Renal cortical epithelial cell (primary cell): ENCODE results near the gene NKX2-1. TPM values are rescaled to one million over a fixed set of nuclear protein-coding genes. Genes with fewer than 3 reads are reported as not detected.
"Not testable (repeated sequence)": the region's sequence is repeated elsewhere in the genome, so short reads cannot be mapped to it uniquely, and the experiment has no call there.

Experiments used
- DNase-seq: peaks from one replicate; pipeline ENCODE4 v3.0.0-alpha.2; 2011; ENCODE audit warnings: low read depth
- total RNA-seq: library from RNA; depleted of rRNA; stranded (reverse); fragments of >200 nt; gene quantifications from 2 replicates; pipeline ENCODE4 v1.2.3, GENCODE V29; 2014

NKX2-1 gene
- total RNA-seq, 1 donor from 2014 or later: not detected

DNA sequence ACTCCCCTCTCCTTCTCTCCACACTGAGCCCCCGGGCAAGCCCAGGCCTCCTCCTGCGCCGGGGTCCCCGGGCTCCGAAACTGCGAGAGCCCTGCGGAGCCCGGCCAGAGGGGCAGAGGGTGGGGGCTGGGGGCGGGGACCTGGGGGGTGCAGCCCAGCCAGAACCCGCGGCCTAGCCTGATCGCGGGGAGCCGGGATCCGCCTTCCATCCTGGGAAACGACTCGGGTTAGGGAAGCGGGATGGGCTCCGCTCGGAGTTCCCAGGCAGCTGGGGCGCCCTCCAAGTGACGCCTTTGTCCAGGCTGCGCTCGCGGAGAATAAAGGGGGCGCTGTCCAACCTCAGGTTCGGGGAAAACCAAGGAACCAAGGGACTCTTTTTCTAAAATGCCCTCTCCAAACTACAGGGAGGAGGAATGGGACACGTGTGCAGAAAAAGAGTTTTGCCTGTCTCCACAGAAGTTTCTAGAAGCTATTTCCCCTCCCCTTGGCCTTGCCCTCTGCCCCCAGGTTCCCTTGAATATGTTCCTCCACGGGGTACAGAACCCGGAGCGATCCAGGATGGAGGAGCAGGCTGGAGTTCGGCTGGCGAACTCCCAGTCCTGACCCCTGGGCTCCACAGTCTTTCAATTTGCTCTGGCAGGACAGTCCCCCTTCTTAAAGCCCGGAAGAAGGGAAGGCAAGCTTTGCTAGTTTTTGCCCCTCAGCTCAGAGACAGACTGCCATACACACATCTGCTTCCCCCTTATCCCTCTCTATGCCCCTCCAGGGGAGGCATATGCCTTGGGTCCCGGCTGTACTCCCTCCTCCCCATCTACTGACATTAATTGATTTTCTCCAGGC is 13.9 kb downstream of the NKX2-1 start:
- DNase-seq: no peak

DNA sequence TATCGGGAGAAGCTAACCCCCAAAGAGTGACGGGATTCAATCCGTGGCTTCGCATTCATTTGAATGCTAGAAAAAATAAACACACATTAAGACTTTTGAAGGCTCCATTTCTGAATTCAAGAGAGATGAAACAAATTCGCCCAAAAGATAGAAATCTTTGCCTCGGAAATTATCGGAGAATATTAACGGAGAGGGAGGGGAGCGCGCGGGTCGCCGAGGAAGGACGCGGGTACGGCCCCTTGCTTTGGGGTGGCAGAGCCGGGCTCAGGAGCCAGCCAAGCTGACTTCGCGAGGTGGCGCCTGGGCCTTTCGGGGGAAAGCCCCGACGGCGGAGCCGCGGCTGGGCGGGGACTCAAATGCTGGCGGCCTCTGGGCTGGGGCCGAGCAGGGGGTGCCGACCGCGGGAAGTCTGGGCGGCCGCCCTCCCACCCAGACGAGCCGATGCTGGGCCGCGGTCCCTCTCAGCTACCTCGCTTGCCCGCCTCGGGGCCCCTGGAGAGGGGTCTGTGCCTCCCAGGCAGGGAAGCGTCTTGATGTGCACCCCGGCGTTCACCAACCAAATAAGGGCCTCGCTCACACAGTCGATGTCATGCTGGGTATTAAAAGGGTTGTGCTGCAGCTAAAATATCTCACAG is 14.7 kb downstream of the NKX2-1 start:
- no peak for DNase-seq

DNA sequence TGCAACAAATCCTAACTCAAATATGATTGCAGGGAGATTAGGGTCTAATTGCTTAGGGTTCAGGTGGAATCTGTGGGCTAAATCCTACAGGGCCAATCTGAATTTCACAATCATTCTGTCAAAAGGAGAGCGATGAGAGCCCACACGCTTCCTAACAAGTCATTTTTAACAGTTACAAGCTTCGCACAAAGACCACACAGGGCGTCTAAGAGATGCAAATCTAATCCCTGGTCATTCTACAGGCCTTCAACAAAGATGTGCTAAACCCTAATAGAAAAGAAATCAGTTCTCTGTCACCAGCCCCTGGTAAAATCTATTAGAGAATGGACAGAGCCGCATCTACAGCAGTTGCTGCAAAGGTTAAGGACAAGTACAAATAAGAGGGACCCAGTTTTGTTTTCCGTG is 15.3 kb downstream of the NKX2-1 start:
- DNase-seq: no peak

DNA sequence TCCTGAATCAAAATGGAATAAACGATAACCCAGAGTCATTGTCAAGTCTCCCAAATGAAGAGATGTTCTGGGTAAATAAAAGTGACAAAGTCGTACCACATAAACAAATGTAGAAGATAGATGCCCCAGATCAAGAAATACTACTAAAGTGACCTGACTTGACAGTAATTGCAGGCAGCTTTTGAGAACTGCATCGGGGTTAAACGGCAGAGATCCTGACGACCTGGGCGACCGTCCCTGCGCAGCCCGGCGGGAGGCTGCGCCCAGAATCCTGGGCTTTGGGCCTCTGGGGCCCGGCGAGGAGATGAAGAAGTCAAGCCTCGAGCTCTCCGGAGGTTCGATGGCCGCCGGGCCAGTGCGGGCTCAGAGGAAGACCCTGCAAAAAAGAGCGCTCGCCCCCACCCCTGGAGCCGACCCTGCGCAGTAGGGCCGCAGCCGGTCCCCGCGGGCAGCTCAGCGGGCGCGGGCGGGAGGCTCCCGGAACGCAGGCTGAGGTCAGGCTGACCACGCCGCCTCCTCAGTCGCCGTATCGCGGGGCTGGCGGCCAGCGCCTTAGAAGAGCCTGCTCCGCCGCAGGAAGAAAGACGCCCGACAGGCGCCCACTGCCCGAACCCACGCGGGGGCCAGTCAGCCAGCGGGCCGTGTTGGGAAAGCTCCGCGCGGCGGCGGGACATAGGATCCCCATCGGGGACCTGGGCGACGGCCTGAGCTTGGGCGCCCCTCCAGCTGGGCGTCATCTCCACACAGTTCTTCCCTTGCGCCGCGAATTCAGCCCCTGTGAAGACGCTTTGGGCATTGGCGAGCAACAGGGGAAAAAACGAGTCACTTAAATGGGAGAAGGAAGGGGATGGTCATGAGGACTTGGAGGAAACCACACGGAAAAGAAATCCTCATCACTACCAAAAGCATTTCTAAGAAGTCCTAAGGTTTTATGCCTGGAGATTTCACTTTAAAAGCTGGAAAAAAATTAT is 16.0 kb downstream of the NKX2-1 start:
- no peak for DNase-seq

DNA sequence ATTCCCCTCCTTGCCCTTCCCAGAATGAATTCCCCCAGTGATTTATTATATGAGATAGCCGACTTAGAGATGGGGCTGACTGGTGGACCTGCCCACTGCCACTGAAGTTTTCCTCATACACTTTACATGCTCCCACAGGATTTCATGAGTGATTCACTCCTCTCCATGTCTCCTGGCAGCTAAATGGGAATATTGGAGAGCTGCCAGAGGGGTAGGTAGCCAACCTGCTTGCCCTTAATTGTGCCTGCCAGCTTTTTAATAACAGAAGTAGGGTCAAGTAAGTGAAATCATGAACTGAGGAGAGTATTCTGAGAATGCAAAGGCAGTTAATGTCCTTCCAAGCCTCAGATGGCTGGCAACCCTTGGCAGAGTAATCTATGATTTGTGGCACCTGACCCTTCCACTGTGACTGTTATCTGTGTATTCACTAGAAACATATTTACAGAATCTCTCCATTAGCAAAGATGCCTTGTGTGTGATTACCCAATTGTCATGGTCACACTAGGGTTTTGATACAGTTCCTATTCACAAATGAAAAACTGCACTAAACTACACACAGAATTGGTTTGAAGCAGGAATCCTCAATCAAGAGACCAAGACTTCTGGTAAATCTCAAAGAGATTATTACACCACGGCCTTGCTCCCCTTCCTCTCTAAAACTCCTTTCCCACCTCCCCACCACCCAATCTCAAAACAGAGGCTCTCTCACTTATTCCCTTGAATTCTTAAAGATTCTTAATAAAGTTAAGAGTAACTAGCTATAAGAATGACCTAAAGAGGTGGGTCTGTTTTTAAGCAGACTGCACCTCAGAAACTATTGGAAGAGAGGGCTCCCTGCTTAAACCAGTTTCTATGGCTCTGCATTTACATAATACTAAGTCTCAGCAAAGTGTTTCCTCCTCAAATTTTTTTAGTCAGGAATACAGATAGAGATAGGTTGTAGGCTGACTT is 17.2 kb downstream of the NKX2-1 start:
- no peak for DNase-seq

DNA sequence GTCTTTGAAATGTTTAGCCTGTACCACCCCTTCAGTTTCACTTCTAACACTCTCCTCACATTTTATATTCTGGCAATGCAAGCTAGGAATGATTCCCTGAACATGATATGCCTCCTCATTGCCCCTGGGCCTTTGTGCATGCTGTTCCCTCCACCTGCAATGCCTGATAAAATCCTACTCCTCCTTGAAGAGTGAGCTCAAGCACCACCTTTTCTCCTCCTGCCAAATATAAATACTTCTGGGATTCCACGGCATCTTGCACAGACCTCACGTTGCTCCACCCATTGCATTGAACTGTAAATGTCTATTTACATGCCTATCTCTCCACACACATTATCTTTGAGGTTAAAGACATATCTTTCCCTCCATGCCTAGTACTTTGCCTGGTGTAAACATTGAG is 21.1 kb downstream of the NKX2-1 start:
- DNase-seq: no peak

DNA sequence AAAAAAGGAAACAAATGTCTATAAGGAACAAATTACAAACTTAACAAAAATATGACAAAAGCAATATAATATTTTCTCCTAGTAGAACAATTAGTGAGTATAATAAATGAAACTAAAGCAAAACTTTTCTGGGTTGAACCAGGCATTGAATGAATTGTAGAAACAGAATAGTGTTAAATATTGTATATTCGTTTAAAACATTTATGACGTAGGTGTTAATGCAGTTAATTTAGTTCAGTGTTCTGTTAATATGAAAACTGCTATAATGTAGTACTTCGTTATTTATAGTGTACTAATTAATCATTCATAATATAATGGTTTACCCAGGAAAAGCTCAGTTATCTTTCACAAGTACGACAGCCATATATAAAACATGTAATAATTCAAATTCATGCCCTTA is 23.7 kb downstream of the NKX2-1 start:
- no peak for DNase-seq

DNA sequence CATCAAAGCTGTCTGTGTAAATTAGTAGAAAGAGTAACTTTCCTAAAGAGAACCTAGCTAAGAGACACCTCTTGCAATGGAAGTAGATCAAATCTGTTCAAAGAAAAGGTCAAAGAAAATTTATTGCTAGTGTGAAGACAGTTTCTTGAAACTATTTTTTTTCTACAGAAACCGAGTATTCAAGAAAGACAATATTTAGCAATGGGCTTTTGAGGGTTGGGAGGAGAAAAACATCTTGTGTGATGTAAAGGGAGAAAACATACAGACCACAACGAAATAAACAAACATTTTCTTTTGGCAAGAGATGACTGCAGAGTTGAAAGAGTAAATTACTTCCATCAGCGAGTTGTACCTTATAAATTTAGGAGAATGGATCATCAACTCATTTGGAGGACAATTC is 24.4 kb downstream of the NKX2-1 start:
- no peak for DNase-seq

DNA sequence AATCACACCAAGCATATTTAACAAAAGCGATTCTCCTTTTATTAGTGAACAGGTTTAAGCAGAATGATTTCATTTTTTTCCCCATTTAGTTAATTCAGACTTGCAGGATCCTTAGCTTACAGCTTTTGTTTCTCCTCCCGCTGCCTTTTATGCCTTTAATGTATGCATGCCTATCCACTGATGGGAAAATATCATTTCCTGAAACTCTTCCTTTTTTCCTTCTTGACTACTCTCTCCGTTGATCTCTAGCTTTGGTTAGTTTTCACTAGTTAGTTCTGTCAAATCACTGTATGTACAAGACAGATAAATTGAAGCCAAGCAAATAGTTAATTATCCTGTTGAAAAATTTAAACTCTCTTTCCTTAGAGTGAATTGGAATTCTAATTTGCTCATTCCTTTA is 26.3 kb downstream of the NKX2-1 start:
- DNase-seq: no peak

DNA sequence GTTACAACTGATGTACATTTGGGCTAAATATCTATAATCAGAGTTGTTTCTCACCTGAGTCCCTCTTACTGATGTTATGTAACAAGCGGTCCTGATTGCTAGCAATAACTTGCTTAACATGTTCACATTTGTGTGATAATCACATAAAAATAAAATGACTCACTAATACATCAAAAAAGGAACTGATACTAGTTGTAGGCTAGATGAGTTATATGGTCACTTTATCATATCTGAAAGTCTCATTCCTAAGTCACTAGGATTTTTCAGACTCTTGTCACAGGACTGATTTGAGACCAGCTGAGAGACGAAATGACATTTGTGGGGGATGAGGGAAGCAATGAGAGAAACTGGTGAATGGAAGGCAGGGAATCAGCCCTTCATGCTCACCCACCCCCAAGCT is 34.3 kb downstream of the NKX2-1 start:
- no peak for DNase-seq

DNA sequence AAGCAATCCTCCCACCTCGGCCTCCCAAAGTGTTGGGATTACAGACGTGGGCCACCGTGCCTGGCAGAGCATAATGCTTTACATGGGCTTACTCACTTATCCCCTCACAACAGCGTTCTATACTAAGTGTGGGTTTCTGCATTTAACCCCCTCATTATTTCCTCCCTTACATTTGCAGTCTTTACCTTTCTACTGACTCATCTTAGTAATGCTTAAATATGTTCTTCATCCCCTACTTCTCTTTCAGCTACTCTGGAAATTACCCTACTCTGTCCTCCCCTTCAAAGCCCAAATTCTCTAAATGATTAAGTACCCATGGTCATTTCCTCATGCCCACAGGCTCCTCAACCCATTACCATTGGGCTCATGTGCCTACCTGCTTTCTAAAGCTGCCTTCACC is 40.7 kb downstream of the NKX2-1 start:
- DNase-seq: no peak

DNA sequence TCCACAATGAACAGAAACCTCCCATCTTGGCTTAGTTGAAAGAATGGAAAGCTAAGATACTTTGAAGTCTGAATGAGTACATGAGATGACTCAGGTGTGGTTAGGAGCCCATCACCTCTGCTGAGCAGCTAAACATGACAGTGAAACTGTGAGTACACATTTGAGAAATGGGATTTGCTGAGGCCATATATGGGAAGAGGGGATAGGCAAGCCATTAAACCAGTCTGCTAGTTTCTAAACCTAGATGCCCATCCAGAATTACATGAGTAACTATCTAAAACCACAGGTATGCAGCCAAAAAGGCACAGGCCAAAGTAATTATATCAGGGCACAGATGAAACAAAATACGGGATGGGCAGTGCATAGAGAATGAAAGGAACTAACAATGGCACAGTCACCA is 41.2 kb downstream of the NKX2-1 start:
- DNase-seq: peak; percentile 33

DNA sequence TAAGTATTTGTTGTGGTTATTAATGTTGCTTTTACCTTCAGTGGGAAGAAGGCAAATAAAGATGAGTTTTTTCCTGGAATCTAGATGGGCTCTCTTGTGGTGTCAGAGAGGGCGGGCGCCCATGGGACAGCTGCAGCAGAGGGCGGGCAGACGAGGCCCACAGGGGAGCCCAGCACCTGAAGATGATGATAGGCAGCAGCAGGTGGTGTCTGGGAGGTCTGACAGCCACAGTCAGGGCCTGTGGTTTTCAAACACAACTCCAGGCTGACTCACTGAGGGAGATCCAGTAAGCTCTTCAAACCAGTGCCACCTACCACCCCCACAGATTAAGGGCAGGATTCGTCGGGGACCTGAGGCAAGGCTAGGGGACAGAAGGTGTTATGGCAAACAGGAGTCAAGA is 42.8 kb downstream of the NKX2-1 start:
- no peak for DNase-seq

DNA sequence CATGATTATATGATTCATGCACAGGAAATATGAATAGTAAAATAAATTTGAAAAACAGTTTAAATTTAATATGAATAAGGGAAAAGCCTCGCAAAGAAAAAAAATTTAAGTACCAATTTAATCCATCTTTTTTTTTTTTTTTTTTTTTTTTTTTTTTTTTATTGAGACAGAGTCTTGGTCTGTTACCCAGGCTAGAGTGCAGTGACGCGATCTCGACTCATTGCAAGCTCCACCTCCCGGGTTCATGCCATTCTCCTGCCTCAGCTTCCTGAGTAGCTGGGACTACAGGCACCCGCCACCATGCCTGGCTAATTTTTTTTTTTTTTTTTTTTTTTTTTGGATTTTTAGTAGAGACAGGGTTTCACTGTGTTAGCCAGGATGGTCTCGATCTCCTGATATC is 44.0 kb downstream of the NKX2-1 start:
- DNase-seq: not testable (repeated sequence)

DNA sequence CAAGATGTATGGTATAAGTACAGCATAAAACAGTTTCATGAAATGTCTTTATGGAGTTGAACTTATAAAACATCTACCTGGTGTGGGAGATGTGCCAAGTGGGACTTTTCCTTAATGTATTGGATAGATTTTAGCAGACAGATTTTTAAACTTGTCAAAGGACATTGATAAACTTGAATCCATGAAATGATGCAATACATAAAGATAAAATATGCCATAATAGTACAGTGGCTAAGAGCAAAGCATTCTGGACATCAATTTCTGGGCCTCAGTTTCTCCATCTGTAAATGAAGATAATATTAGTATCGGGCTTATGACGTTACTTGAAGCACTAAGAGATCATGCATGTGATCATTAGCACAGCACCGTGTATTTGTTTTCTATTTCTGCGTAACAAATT is 45.4 kb downstream of the NKX2-1 start:
- no peak for DNase-seq

DNA sequence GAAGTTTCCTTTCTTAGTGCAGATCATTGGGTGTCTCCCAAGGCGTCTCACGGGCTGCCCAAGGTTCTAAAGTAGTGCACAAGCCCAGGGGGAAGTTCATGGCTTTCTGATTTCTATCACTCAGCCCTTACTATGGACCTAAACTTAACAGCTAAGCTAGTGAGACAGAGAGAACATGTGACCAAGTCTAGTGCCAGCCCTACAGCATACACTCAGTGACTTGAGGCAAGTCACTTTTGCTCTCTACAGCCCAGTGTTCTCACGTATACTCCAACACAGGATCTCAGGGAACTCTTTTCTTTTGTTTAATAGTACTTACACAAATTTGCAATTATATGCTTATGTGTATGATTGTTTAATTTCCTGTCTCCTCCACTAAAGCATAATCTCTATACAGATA is 48.6 kb downstream of the NKX2-1 start:
- no peak for DNase-seq

DNA sequence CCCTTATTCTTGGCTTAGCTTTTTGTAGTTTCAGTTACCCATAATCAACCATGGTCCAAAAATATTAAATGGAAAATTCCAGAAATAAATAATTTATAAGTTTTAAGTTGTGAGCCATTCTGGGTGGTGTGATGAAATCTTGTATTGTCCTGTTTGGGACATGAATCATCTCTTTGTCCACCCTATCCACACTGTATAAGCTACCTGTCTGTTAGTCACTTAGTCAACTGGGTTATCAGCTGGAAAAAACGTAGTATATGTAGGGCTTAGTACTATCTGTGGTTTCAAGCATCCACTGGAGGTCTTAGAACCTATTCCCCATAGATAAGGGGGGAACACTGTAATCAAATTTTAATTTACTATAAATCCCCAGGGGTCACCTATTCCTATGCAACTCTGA is 52.7 kb downstream of the NKX2-1 start:
- no peak for DNase-seq
